ENCODE measurements around the gene NCKAP5L. TPM values are rescaled to one million over a fixed set of nuclear protein-coding genes. Genes with fewer than 3 reads are reported as not detected.

NCKAP5L gene
- total RNA-seq, 1 donor from 2014 or later = 33.4 TPM

- no peak for TF ChIP-seq CTCF (IDR thresholded peaks at IDR 0.05)
- DNase-seq (ENCODE audit: low spot score in 2 of 2) = no peak
- Histone ChIP-seq H3K4me3 (no peak overlapping the region), H3K9me3 (no peaks in the 10 kb centered on the region), H3K27me3 (no peaks in the 10 kb centered on the region), H3K27ac (no peak overlapping the region), H3K4me1 (peaks cover 16 to 24% of the 10 kb centered on the region in 2 donors), H3K36me3 (peaks cover 38% of the 10 kb centered on the region in 2 donors)
- intact Hi-C loops (cut with DNase I) = no loop called here
Measured at GRCh38 chr12:49806877-49807276, 21.3 kb downstream of the NCKAP5L start.

GRCh38 chr12:49806321-49806813 is 21.8 kb downstream of the NCKAP5L start:
- Histone ChIP-seq H3K4me1 (peaks cover 16 to 24% of the 10 kb centered on the region in 2 donors), H3K36me3 (peaks cover 43% of the 10 kb centered on the region in 2 donors), H3K4me3 (no peak overlapping the region), H3K27me3 (no peaks in the 10 kb centered on the region), H3K27ac (no peak overlapping the region), H3K9me3 (no peaks in the 10 kb centered on the region)
- intact Hi-C loops (cut with DNase I) = no loop called here
- DNase-seq (ENCODE audit: low spot score in 2 of 2) = no peak
- TF ChIP-seq CTCF (IDR thresholded peaks at IDR 0.05) = no peak

GRCh38 chr12:49805409-49805808 is 22.8 kb downstream of the NCKAP5L start:
- DNase-seq (ENCODE audit: low spot score in 2 of 2) = no peak
- no peaks in the 10 kb centered on the region for H3K9me3 ChIP-seq
- peaks cover 15 to 23% of the 10 kb centered on the region in 2 donors for H3K4me1 ChIP-seq
- no peaks in the 10 kb centered on the region for H3K27me3 ChIP-seq
- H3K36me3 ChIP-seq = peaks cover 48 to 53% of the 10 kb centered on the region in 2 donors
- TF ChIP-seq CTCF (IDR thresholded peaks at IDR 0.05) = no peak
- H3K27ac ChIP-seq = no peak overlapping the region
- no peak overlapping the region for H3K4me3 ChIP-seq
- intact Hi-C loops (cut with DNase I) = no loop called here

GRCh38 chr12:49804821-49805220 is 23.4 kb downstream of the NCKAP5L start:
- TF ChIP-seq CTCF (IDR thresholded peaks at IDR 0.05) = no peak
- H3K36me3 ChIP-seq = peaks cover 54 to 56% of the 10 kb centered on the region in 2 donors
- H3K4me1 ChIP-seq = peaks cover 10 to 17% of the 10 kb centered on the region in 2 donors
- H3K27ac ChIP-seq = no peak overlapping the region
- no peak overlapping the region for H3K4me3 ChIP-seq
- intact Hi-C loops (cut with DNase I) = no loop called here
- no peak for DNase-seq (ENCODE audit: low spot score in 2 of 2)
- H3K27me3 ChIP-seq = no peaks in the 10 kb centered on the region
- no peaks in the 10 kb centered on the region for H3K9me3 ChIP-seq

- no peak for TF ChIP-seq CTCF (IDR thresholded peaks at IDR 0.05)
- peaks cover under 1 to 7% of the 10 kb centered on the region in 2 donors for H3K4me1 ChIP-seq
- H3K27ac ChIP-seq = no peak overlapping the region
- no peaks in the 10 kb centered on the region for H3K27me3 ChIP-seq
- no peak for DNase-seq (ENCODE audit: low spot score in 2 of 2)
- H3K9me3 ChIP-seq = no peaks in the 10 kb centered on the region
- intact Hi-C loops (cut with DNase I) = no loop called here
- peaks cover 55 to 65% of the 10 kb centered on the region in 2 donors for H3K36me3 ChIP-seq
- H3K4me3 ChIP-seq = no peak overlapping the region
Measured at GRCh38 chr12:49803693-49804450, 24.3 kb downstream of the NCKAP5L start.
